ENCODE data around the gene KDM3B. TPM values are rescaled to one million over a fixed set of nuclear protein-coding genes. Genes with fewer than 3 reads are reported as not detected.
A peak's percentile ranks its signal among the peaks of the same experiment; 100 is the strongest.
"Not testable (repeated sequence)": the region's sequence is repeated elsewhere in the genome, so short reads cannot be mapped to it uniquely, and the experiment has no call there.

Gene KDM3B
- polyA plus RNA-seq, 3 donors = 92.1 to 103 (median 94.4) TPM

GRCh38 chr5:138370537-138370936, 18.1 kb downstream of the KDM3B start:
- no peak for DNase-seq (ENCODE audit: extremely low read depth in 1 of 11, low read depth in 9 of 11, low spot score in 4 of 11)

GRCh38 chr5:138371454-138371853, 19.0 kb downstream of the KDM3B start:
- DNase-seq (ENCODE audit: extremely low read depth in 1 of 11, low read depth in 9 of 11, low spot score in 4 of 11) = no peak

- no peak for DNase-seq (ENCODE audit: extremely low read depth in 1 of 11, low read depth in 9 of 11, low spot score in 4 of 11)
Observed at GRCh38 chr5:138372225-138372624, 19.7 kb downstream of the KDM3B start.

- no peak for DNase-seq (ENCODE audit: extremely low read depth in 1 of 11, low read depth in 9 of 11, low spot score in 4 of 11)
Observed at GRCh38 chr5:138372653-138373052, 20.2 kb downstream of the KDM3B start.

- DNase-seq (ENCODE audit: extremely low read depth in 1 of 11, low read depth in 9 of 11, low spot score in 4 of 11) = no peak
Observed at GRCh38 chr5:138382347-138382746, 29.9 kb downstream of the KDM3B start.

GRCh38 chr5:138385660-138386059, 33.2 kb downstream of the KDM3B start:
- no peak for DNase-seq (ENCODE audit: extremely low read depth in 1 of 11, low read depth in 9 of 11, low spot score in 4 of 11)

- no peak for DNase-seq (ENCODE audit: extremely low read depth in 1 of 11, low read depth in 9 of 11, low spot score in 4 of 11)
Observed at GRCh38 chr5:138386290-138386689, 33.8 kb downstream of the KDM3B start.

GRCh38 chr5:138389332-138389731, 36.8 kb downstream of the KDM3B start:
- no peak for DNase-seq (ENCODE audit: extremely low read depth in 1 of 11, low read depth in 9 of 11, low spot score in 4 of 11)

GRCh38 chr5:138389911-138390310, 37.4 kb downstream of the KDM3B start:
- DNase-seq (ENCODE audit: extremely low read depth in 1 of 11, low read depth in 9 of 11, low spot score in 4 of 11) = not testable (repeated sequence)

- no peak for DNase-seq (ENCODE audit: extremely low read depth in 1 of 11, low read depth in 9 of 11, low spot score in 4 of 11)
Observed at GRCh38 chr5:138391859-138392386, 39.4 kb downstream of the KDM3B start.

- no peak for DNase-seq (ENCODE audit: extremely low read depth in 1 of 11, low read depth in 9 of 11, low spot score in 4 of 11)
Observed at GRCh38 chr5:138402640-138403039, 50.2 kb downstream of the KDM3B start.

- no peak for DNase-seq (ENCODE audit: extremely low read depth in 1 of 11, low read depth in 9 of 11, low spot score in 4 of 11)
Observed at GRCh38 chr5:138408023-138408422, 55.5 kb downstream of the KDM3B start.

GRCh38 chr5:138410996-138411640, 58.6 kb downstream of the KDM3B start:
- peak in 1 of 11 donors; percentile 2 for DNase-seq (ENCODE audit: extremely low read depth in 1 of 11, low read depth in 9 of 11, low spot score in 4 of 11)

- no peak for DNase-seq (ENCODE audit: extremely low read depth in 1 of 11, low read depth in 9 of 11, low spot score in 4 of 11)
Observed at GRCh38 chr5:138418444-138418843, 66.0 kb downstream of the KDM3B start.

- DNase-seq (ENCODE audit: extremely low read depth in 1 of 11, low read depth in 9 of 11, low spot score in 4 of 11) = no peak
Observed at GRCh38 chr5:138425079-138425478, 72.6 kb downstream of the KDM3B start.

GRCh38 chr5:138435943-138436342, 83.5 kb downstream of the KDM3B start:
- DNase-seq (ENCODE audit: extremely low read depth in 1 of 11, low read depth in 9 of 11, low spot score in 4 of 11) = no peak

GRCh38 chr5:138438003-138438723, 85.7 kb downstream of the KDM3B start:
- DNase-seq (ENCODE audit: extremely low read depth in 1 of 11, low read depth in 9 of 11, low spot score in 4 of 11) = no peak

GRCh38 chr5:138438724-138439476, 86.4 kb downstream of the KDM3B start, which contains the start of gene REEP2:
Gene REEP2 (plus strand): TSS chr5:138439057. CDS start chr5:138439209, 152 bp downstream.
- peak in 8 of 11 donors; percentile 32 to 65 (median 50) for DNase-seq (ENCODE audit: extremely low read depth in 1 of 11, low read depth in 9 of 11, low spot score in 4 of 11)

GRCh38 chr5:138439477-138440158, 87.1 kb downstream of the KDM3B start:
- DNase-seq (ENCODE audit: extremely low read depth in 1 of 11, low read depth in 9 of 11, low spot score in 4 of 11) = no peak

Data from renal cortex interstitium (tissue), 11 donors.